ENCODE results near the gene GPRIN3. TPM values are rescaled to one million over a fixed set of nuclear protein-coding genes. Genes with fewer than 3 reads are reported as not detected.

The GPRIN3 gene
- total RNA-seq, 1 donor from 2014 or later: 6.1 TPM

GRCh38 chr4:89218587-89218986 lies 89.0 kb downstream of the GPRIN3 start:
- no peak overlapping the region for H3K27ac ChIP-seq
- H3K27me3 ChIP-seq: no peaks in the 10 kb centered on the region
- TF ChIP-seq POLR2A (IDR thresholded peaks at IDR 0.05) (no peak), POLR2AphosphoS5 (IDR thresholded peaks at IDR 0.05; ENCODE audit: insufficient read depth in 1 of 2, low read depth in 1 of 2) (no peak), CTCF (IDR thresholded peaks at IDR 0.05) (no peak)
- H3K4me3 ChIP-seq: no peak overlapping the region
- H3K4me1 ChIP-seq: no peaks in the 10 kb centered on the region
- intact Hi-C loops (cut with DNase I): no loop called here
- H3K9me3 ChIP-seq: no peaks in the 10 kb centered on the region
- H3K36me3 ChIP-seq: no peaks in the 10 kb centered on the region
- DNase-seq (ENCODE audit: extremely low spot score in 2 of 2): no peak

GRCh38 chr4:89217604-89218003 lies 90.0 kb downstream of the GPRIN3 start:
- intact Hi-C loops (cut with DNase I): no loop called here
- no peak for DNase-seq (ENCODE audit: extremely low spot score in 2 of 2)
- H3K4me3 ChIP-seq: no peak overlapping the region
- H3K27me3 ChIP-seq: no peaks in the 10 kb centered on the region
- no peaks in the 10 kb centered on the region for H3K4me1 ChIP-seq
- no peaks in the 10 kb centered on the region for H3K9me3 ChIP-seq
- no peak overlapping the region for H3K27ac ChIP-seq
- TF ChIP-seq POLR2A (IDR thresholded peaks at IDR 0.05) (no peak), POLR2AphosphoS5 (IDR thresholded peaks at IDR 0.05; ENCODE audit: insufficient read depth in 1 of 2, low read depth in 1 of 2) (no peak), CTCF (IDR thresholded peaks at IDR 0.05) (no peak)
- no peaks in the 10 kb centered on the region for H3K36me3 ChIP-seq

GRCh38 chr4:89216866-89217265 lies 90.7 kb downstream of the GPRIN3 start:
- Histone ChIP-seq H3K4me3 (no peak overlapping the region), H3K9me3 (no peaks in the 10 kb centered on the region), H3K36me3 (no peaks in the 10 kb centered on the region), H3K4me1 (no peaks in the 10 kb centered on the region), H3K27ac (no peak overlapping the region), H3K27me3 (no peaks in the 10 kb centered on the region)
- TF ChIP-seq POLR2AphosphoS5 (IDR thresholded peaks at IDR 0.05; ENCODE audit: insufficient read depth in 1 of 2, low read depth in 1 of 2): no peak
- no peak for TF ChIP-seq CTCF (IDR thresholded peaks at IDR 0.05)
- no peak for TF ChIP-seq POLR2A (IDR thresholded peaks at IDR 0.05)
- intact Hi-C loops (cut with DNase I): no loop called here
- no peak for DNase-seq (ENCODE audit: extremely low spot score in 2 of 2)

- no peaks in the 10 kb centered on the region for H3K9me3 ChIP-seq
- H3K27me3 ChIP-seq: no peaks in the 10 kb centered on the region
- no peak for DNase-seq (ENCODE audit: extremely low spot score in 2 of 2)
- H3K36me3 ChIP-seq: no peaks in the 10 kb centered on the region
- H3K27ac ChIP-seq: no peak overlapping the region
- no peaks in the 10 kb centered on the region for H3K4me1 ChIP-seq
- no peak overlapping the region for H3K4me3 ChIP-seq
- TF ChIP-seq CTCF (IDR thresholded peaks at IDR 0.05) (no peak), POLR2A (IDR thresholded peaks at IDR 0.05) (no peak), POLR2AphosphoS5 (IDR thresholded peaks at IDR 0.05; ENCODE audit: insufficient read depth in 1 of 2, low read depth in 1 of 2) (no peak)
- intact Hi-C loops (cut with DNase I): no loop called here
Observed at GRCh38 chr4:89216422-89216821, 91.2 kb downstream of the GPRIN3 start.

GRCh38 chr4:89215736-89216135 lies 91.9 kb downstream of the GPRIN3 start:
- no peak for DNase-seq (ENCODE audit: extremely low spot score in 2 of 2)
- H3K27ac ChIP-seq: no peak overlapping the region
- intact Hi-C loops (cut with DNase I): no loop called here
- H3K36me3 ChIP-seq: no peaks in the 10 kb centered on the region
- no peaks in the 10 kb centered on the region for H3K27me3 ChIP-seq
- TF ChIP-seq POLR2A (IDR thresholded peaks at IDR 0.05) (no peak), POLR2AphosphoS5 (IDR thresholded peaks at IDR 0.05; ENCODE audit: insufficient read depth in 1 of 2, low read depth in 1 of 2) (no peak), CTCF (IDR thresholded peaks at IDR 0.05) (no peak)
- no peaks in the 10 kb centered on the region for H3K9me3 ChIP-seq
- H3K4me3 ChIP-seq: no peak overlapping the region
- no peaks in the 10 kb centered on the region for H3K4me1 ChIP-seq

Measured in vagina (tissue), 2 donors.